Measurements from ENCODE around the gene FOXC2. TPM values are rescaled to one million over a fixed set of nuclear protein-coding genes. Genes with fewer than 3 reads are reported as not detected.

Gene FOXC2
- total and polyA plus RNA-seq, 9 of the 15 experiments (the other 6 are each of a cell fraction or from before 2014, with no cell fraction given) = 0.01 to 0.11 (median 0.10) TPM; not detected in 5

Other genes starting within 250 kb of the FOXC2 start
- gene FOXF1, start 56.3 kb upstream of the FOXC2 start, total RNA-seq (2014; rRNA removed) = not detected in 2 replicates
- gene FOXF1, start 56.3 kb upstream of the FOXC2 start, total RNA-seq (2014; rRNA removed; fragmentation: Illumina TruSeq; extraction: Trizol) = not detected in 2 replicates
- gene FOXF1, start 56.3 kb upstream of the FOXC2 start, total RNA-seq (2015; rRNA removed; fragmentation: Illumina TruSeq; extraction: Trizol) = not detected in 2 replicates
- gene FOXF1, start 56.3 kb upstream of the FOXC2 start, total RNA-seq (2021) = 0.04 TPM in 1 of 2 replicates, not detected in the other
- gene FOXF1, start 56.3 kb upstream of the FOXC2 start, polyA plus RNA-seq (2011; rRNA removed) = not detected in 2 replicates
- gene FOXF1, start 56.3 kb upstream of the FOXC2 start, polyA plus RNA-seq (2014; fragmentation: Illumina TruSeq; extraction: Trizol) = not detected in 2 replicates
- not detected for gene FOXF1, start 56.3 kb upstream of the FOXC2 start, polyA plus RNA-seq (2014; fragmentation: Nextera tagmentation; extraction: Ambion mirVana)
- gene FOXF1, start 56.3 kb upstream of the FOXC2 start, polyA plus RNA-seq (2014; rRNA removed) = not detected in 2 replicates
- 8.3 and 8.7 TPM in 2 replicates for gene MTHFSD, start 11.6 kb upstream of the FOXC2 start, total RNA-seq (2014; rRNA removed)
- 12.0 and 12.8 TPM in 2 replicates for gene MTHFSD, start 11.6 kb upstream of the FOXC2 start, total RNA-seq (2014; rRNA removed; fragmentation: Illumina TruSeq; extraction: Trizol)
- 15.2 and 16.0 TPM in 2 replicates for gene MTHFSD, start 11.6 kb upstream of the FOXC2 start, total RNA-seq (2015; rRNA removed; fragmentation: Illumina TruSeq; extraction: Trizol)
- gene MTHFSD, start 11.6 kb upstream of the FOXC2 start, total RNA-seq (2021) = 17.8 and 20.2 TPM in 2 replicates
- gene MTHFSD, start 11.6 kb upstream of the FOXC2 start, polyA plus RNA-seq (2011; rRNA removed) = 12.8 and 13.9 TPM in 2 replicates
- gene MTHFSD, start 11.6 kb upstream of the FOXC2 start, polyA plus RNA-seq (2014; fragmentation: Illumina TruSeq; extraction: Trizol) = 16.0 and 16.3 TPM in 2 replicates
- 1 to 10 TPM; 3.2 to 3.5 TPM for gene MTHFSD, start 11.6 kb upstream of the FOXC2 start, polyA plus RNA-seq (2014; fragmentation: Nextera tagmentation; extraction: Ambion mirVana)
- gene MTHFSD, start 11.6 kb upstream of the FOXC2 start, polyA plus RNA-seq (2014; rRNA removed) = 8.7 and 10.6 TPM in 2 replicates
- gene FOXL1, start 11.7 kb downstream of the FOXC2 start, total RNA-seq (2014; rRNA removed) = not detected in 2 replicates
- not detected in 2 replicates for gene FOXL1, start 11.7 kb downstream of the FOXC2 start, total RNA-seq (2014; rRNA removed; fragmentation: Illumina TruSeq; extraction: Trizol)
- not detected in 2 replicates for gene FOXL1, start 11.7 kb downstream of the FOXC2 start, total RNA-seq (2015; rRNA removed; fragmentation: Illumina TruSeq; extraction: Trizol)
- gene FOXL1, start 11.7 kb downstream of the FOXC2 start, total RNA-seq (2021) = not detected in 2 replicates
- not detected in 2 replicates for gene FOXL1, start 11.7 kb downstream of the FOXC2 start, polyA plus RNA-seq (2011; rRNA removed)
- gene FOXL1, start 11.7 kb downstream of the FOXC2 start, polyA plus RNA-seq (2014; fragmentation: Illumina TruSeq; extraction: Trizol) = not detected in 2 replicates
- not detected for gene FOXL1, start 11.7 kb downstream of the FOXC2 start, polyA plus RNA-seq (2014; fragmentation: Nextera tagmentation; extraction: Ambion mirVana)
- not detected in 2 replicates for gene FOXL1, start 11.7 kb downstream of the FOXC2 start, polyA plus RNA-seq (2014; rRNA removed)